ENCODE results near the gene ADD2. TPM values are rescaled to one million over a fixed set of nuclear protein-coding genes. Genes with fewer than 3 reads are reported as not detected.

The ADD2 gene
- total and polyA plus RNA-seq, 2 experiments from 2014 or later = 34.6 to 223 TPM

- DNase-seq (ENCODE audit: low spot score) (no peak), ATAC-seq (no peak)
These were observed 49.4 kb upstream of the ADD2 start for GRCh38 chr2:70817284-70817954.

GRCh38 chr2:70816726-70817125 is 48.7 kb upstream of the ADD2 start:
- Histone ChIP-seq H3K79me2 (replicated peaks; ENCODE audit: insufficient read depth) (no peaks in the 10 kb centered on the region), H3F3A (replicated peaks; ENCODE audit: low read depth) (no peaks in the 10 kb centered on the region), H3K9me2 (ENCODE audit: insufficient read depth) (peaks cover 13% of the 10 kb centered on the region), H3K4me1 (ENCODE audit: insufficient read depth) (no peaks in the 10 kb centered on the region), H4K20me1 (replicated peaks; ENCODE audit: insufficient read depth) (no peaks in the 10 kb centered on the region), H2AFZ (no peak overlapping the region), H3K36me3 (ENCODE audit: insufficient read depth) (no peaks in the 10 kb centered on the region), H3K4me2 (no peak overlapping the region), H3K27ac (ENCODE audit: low read depth) (no peak overlapping the region), H3K4me3 (no peak overlapping the region), H3K27me3 (ENCODE audit: insufficient read depth) (peaks cover 3% of the 10 kb centered on the region; the same call in 1 of the 2 replicates)
- Mint-ChIP-seq H3K27ac (no peak overlapping the region), H3K27me3 (ENCODE audit: insufficient read depth, low read depth, poor library complexity) (peaks cover 5% of the 10 kb centered on the region), H3K4me3 (no peak overlapping the region), H3K36me3 (ENCODE audit: low read depth) (no peaks in the 10 kb centered on the region), H3K4me1 (no peaks in the 10 kb centered on the region; the same call in 2 of the 3 replicates), H3K9me3 (no peaks in the 10 kb centered on the region; the same call in 2 of the 3 replicates)
- ATAC-seq = no peak
- no peak for DNase-seq (ENCODE audit: low spot score)
- TF ChIP-seq NANOG (IDR thresholded peaks at IDR 0.05; ENCODE audit: borderline replicate concordance) = no peak
- no peak for TF ChIP-seq STAT1 (IDR thresholded peaks at IDR 0.05; ENCODE audit: unreplicated experiment)
- TF ChIP-seq CREB1 (CRISPR knock-in tag; IDR thresholded peaks at IDR 0.05; ENCODE audit: low read depth) = no peak
- no peak for TF ChIP-seq ETS1 (IDR thresholded peaks at IDR 0.05)
- TF ChIP-seq ZNF462 (CRISPR knock-in tag; IDR thresholded peaks at IDR 0.05) = no peak
- TF ChIP-seq EZH2phosphoT487 (IDR thresholded peaks at IDR 0.05; ENCODE audit: unreplicated experiment) = no peak
- TF ChIP-seq JUNB (IDR thresholded peaks at IDR 0.05; ENCODE audit: unreplicated experiment) = no peak
- no peak for TF ChIP-seq REST (IDR thresholded peaks at IDR 0.05; ENCODE audit: unreplicated experiment)
- no peak for TF ChIP-seq ZNF331 (CRISPR knock-in tag; IDR thresholded peaks at IDR 0.05; ENCODE audit: low read depth)

More at GRCh38 chr2:70817284-70817954, 49.4 kb upstream of the ADD2 start:
- peaks cover 5% of the 10 kb centered on the region for H3K27me3 Mint-ChIP-seq (ENCODE audit: insufficient read depth, low read depth, poor library complexity)
- H3K36me3 ChIP-seq (ENCODE audit: insufficient read depth) = no peaks in the 10 kb centered on the region
- no peaks in the 10 kb centered on the region; the same call in 2 of the 3 replicates for H3K4me1 Mint-ChIP-seq
- H3K27me3 ChIP-seq (ENCODE audit: insufficient read depth) = peaks cover 3% of the 10 kb centered on the region; the same call in 1 of the 2 replicates
- no peak overlapping the region for H3K4me3 Mint-ChIP-seq
- H3K4me3 ChIP-seq = no peak overlapping the region
- H3K9me3 Mint-ChIP-seq = no peaks in the 10 kb centered on the region; the same call in 2 of the 3 replicates
- H3K36me3 Mint-ChIP-seq (ENCODE audit: low read depth) = no peaks in the 10 kb centered on the region
- H3K4me2 ChIP-seq = no peak overlapping the region
- H4K20me1 ChIP-seq (replicated peaks; ENCODE audit: insufficient read depth) = no peaks in the 10 kb centered on the region
- peaks cover 9% of the 10 kb centered on the region for H3K9me2 ChIP-seq (ENCODE audit: insufficient read depth)
- H3K27ac Mint-ChIP-seq = no peak overlapping the region
- H3K4me1 ChIP-seq (ENCODE audit: insufficient read depth) = no peaks in the 10 kb centered on the region
- no peaks in the 10 kb centered on the region for H3K79me2 ChIP-seq (replicated peaks; ENCODE audit: insufficient read depth)
- H3K27ac ChIP-seq (ENCODE audit: low read depth) = no peak overlapping the region
- TF ChIP-seq JUNB (IDR thresholded peaks at IDR 0.05; ENCODE audit: unreplicated experiment) (no peak), ZNF114 (CRISPR knock-in tag; IDR thresholded peaks at IDR 0.05) (no peak)
- no peaks in the 10 kb centered on the region for H3F3A ChIP-seq (replicated peaks; ENCODE audit: low read depth)
- no peak overlapping the region for H2AFZ ChIP-seq

Measured in GM23338 (cell line).